ENCODE measurements around the gene PLEKHG7. TPM values are rescaled to one million over a fixed set of nuclear protein-coding genes. Genes with fewer than 3 reads are reported as not detected.
A peak's percentile ranks its signal among the peaks of the same experiment; 100 is the strongest.

The PLEKHG7 gene
- total RNA-seq, 1 donor from 2014 or later: not detected

GRCh38 chr12:92756898-92757596, 54.3 kb downstream of the PLEKHG7 start:
- H3K27me3 ChIP-seq (ENCODE audit: control insufficient read depth, insufficient read depth, low read length): no peaks in the 10 kb centered on the region
- no peak for TF ChIP-seq CTCF (IDR thresholded peaks at IDR 0.05; ENCODE audit: insufficient read depth, low read length, severe bottlenecking)
- H3K4me3 ChIP-seq (ENCODE audit: low read depth, low read length): no peak overlapping the region
- DNase-seq (ENCODE audit: low read depth) (no peak), FAIRE-seq (no peak)
- H3K36me3 ChIP-seq (ENCODE audit: control insufficient read depth, insufficient read depth, low read length): no peaks in the 10 kb centered on the region

DNA sequence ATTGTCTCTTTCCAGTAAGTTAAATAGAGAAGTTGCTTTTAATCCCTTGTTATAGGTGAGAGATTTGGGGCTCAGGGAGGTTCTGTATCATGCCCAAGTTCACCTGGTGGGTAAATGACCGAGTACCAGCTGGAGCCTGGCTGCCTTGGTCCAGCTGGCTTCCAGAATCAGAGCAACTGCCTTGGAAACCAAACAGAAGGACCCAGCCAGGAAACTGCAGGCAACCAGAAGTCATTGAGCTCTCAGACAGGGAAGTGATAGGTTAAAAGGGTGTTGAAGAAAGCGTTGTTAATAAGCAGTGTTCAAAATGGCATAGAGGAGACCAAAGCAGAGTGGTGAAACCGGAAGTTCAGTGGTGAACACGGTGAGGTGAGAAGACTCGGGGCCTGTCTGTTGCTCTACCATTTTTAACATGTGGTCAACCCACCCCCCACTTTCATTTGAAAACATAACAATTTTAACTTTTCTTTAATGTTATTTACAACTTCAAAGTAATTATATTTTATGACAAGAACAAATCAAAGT, 54.9 kb downstream of the PLEKHG7 start:
- TF ChIP-seq CTCF (IDR thresholded peaks at IDR 0.05; ENCODE audit: insufficient read depth, low read length, severe bottlenecking): no peak
- Histone ChIP-seq H3K4me3 (ENCODE audit: low read depth, low read length) (no peak overlapping the region), H3K36me3 (ENCODE audit: control insufficient read depth, insufficient read depth, low read length) (no peaks in the 10 kb centered on the region), H3K27me3 (ENCODE audit: control insufficient read depth, insufficient read depth, low read length) (no peaks in the 10 kb centered on the region)
- FAIRE-seq: no peak
- DNase-seq (ENCODE audit: low read depth): no peak

DNA sequence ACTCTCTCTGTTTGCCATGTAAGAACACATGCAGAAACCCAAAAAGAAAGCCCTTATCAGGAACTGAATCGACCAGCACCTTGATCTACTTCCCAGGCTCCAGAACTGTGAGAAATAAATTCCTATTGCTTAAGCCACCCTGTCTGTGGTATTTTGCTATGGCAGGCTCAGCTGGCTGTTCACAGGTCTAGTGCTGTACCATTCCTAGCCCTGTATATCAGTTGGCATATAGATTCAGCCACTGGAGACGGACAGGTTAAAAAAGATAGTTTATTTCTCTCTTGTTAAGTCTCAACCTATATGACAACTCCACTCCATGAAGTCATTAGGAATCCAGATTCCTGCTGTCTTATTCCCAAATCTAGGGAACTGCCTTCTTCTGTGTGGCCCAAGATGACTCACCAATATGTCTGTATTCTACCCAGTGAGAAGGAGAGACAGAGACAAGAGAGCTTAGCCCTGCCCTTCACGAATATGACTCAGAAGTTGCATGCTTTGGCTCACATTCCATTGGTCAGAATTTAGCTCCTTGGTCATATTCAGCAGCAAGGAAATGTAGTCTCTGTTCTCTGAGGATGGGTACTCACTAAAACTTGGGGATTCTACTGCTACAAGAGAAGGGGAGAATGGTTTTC, 57.0 kb downstream of the PLEKHG7 start:
- no peak overlapping the region for H3K4me3 ChIP-seq (ENCODE audit: low read depth, low read length)
- H3K36me3 ChIP-seq (ENCODE audit: control insufficient read depth, insufficient read depth, low read length): no peaks in the 10 kb centered on the region
- FAIRE-seq: no peak
- no peaks in the 10 kb centered on the region for H3K27me3 ChIP-seq (ENCODE audit: control insufficient read depth, insufficient read depth, low read length)
- TF ChIP-seq CTCF (IDR thresholded peaks at IDR 0.05; ENCODE audit: insufficient read depth, low read length, severe bottlenecking): no peak
- DNase-seq (ENCODE audit: low read depth): peak; percentile 97

GRCh38 chr12:92762773-92763172, 60.0 kb downstream of the PLEKHG7 start:
- no peaks in the 10 kb centered on the region for H3K36me3 ChIP-seq (ENCODE audit: control insufficient read depth, insufficient read depth, low read length)
- no peak overlapping the region for H3K4me3 ChIP-seq (ENCODE audit: low read depth, low read length)
- TF ChIP-seq CTCF (IDR thresholded peaks at IDR 0.05; ENCODE audit: insufficient read depth, low read length, severe bottlenecking): no peak
- peak; percentile 65 for DNase-seq (ENCODE audit: low read depth)
- no peak for FAIRE-seq
- no peaks in the 10 kb centered on the region for H3K27me3 ChIP-seq (ENCODE audit: control insufficient read depth, insufficient read depth, low read length)

DNA sequence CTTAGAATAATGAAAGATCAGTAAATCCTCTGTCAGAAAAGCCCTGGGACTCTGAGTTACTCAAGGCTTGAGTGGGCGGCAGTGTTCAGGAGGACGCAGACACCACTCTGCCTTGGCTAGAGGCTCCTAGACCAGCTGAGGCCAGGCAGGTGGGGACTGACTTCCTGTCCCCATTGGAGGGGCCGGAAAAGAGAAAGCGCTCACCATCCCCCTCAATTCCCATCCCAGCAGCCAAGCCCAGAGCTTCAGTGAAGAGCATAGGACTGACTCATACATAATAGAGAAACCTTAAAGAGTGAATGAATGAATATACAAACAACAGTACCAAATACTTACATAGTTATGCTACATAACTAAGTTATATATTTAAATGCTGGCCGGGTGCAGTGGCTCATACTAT, 62.0 kb downstream of the PLEKHG7 start:
- no peak for FAIRE-seq
- no peaks in the 10 kb centered on the region for H3K36me3 ChIP-seq (ENCODE audit: control insufficient read depth, insufficient read depth, low read length)

More for the DNA sequence above, 62.0 kb downstream of the PLEKHG7 start:
- no peak for DNase-seq (ENCODE audit: low read depth)
- Histone ChIP-seq H3K4me3 (ENCODE audit: low read depth, low read length) (no peak overlapping the region), H3K27me3 (ENCODE audit: control insufficient read depth, insufficient read depth, low read length) (no peaks in the 10 kb centered on the region)
- no peak for TF ChIP-seq CTCF (IDR thresholded peaks at IDR 0.05; ENCODE audit: insufficient read depth, low read length, severe bottlenecking)
